ENCODE data around the gene HNRNPR.

The HNRNPR gene

GRCh38 chr1:23343221-23344110, 618 bp downstream of the HNRNPR start:
- peak; percentile 49 for DNase-seq (ENCODE audit: low spot score)
- no peak for TF ChIP-seq CTCF (IDR thresholded peaks at IDR 0.05; ENCODE audit: extremely low read depth, insufficient read depth, missing control alignments)
- in situ Hi-C loops (cut with MboI; ENCODE audit: low pct_unique_long_range_greater_than_20kb, low sequenced_read_pairs, unreplicated experiment), result no loop called here

DNA sequence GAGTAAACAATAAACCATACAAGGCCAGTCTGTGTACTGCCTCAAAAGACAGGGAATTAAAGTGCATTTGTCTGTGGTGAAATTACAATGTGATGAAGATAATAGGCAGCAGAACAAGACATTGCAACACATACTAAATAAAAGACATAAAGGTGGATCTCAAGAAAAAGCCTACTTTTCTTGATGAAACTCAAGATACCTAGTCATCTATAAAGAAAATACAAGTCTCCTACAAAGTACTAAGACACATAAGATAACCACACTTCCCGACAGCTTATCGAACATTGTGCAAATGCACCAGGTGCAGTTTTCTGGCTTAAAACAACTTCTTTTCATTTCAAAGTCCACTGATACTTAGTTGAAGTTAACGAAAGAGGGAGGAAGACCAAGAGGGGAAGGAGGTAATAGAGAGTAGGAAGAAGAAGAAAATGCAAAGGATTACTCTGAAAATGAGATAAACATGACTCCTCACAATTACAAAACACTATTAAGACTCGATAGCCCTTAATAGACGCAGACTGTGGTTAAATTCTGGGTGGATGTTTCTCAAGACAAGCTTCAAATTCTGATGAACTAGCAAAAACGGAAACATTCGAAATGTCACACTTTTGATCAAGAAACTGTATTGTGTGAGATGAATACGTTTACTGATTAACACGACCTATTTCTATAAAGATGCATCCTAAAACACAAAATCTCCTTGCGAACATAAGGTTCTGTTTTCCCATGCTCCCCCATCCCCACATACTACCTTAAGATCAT, 2.0 kb downstream of the HNRNPR start:
- no peak for TF ChIP-seq CTCF (IDR thresholded peaks at IDR 0.05; ENCODE audit: extremely low read depth, insufficient read depth, missing control alignments)
- no peak for DNase-seq (ENCODE audit: low spot score)
- in situ Hi-C loops (cut with MboI; ENCODE audit: low pct_unique_long_range_greater_than_20kb, low sequenced_read_pairs, unreplicated experiment), result no loop called here

DNA sequence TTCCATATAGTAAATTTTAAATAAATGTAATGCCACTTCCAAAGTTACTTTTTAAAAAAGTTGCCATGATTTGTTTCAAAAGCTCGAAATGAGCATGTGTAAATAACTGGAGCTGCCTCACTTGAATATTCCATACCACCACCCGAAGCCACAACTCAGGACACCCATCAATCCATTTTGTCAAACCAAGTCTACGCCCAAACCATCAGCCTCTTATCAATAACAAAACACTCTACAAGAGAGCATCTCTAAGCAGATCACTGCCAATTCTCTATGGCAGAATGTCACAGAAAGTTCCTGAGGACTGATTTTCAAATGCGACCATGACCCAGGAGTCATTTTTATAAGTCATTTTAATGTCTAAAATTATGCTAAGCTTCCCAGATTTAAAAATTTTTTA, 4.5 kb downstream of the HNRNPR start:
- TF ChIP-seq CTCF (IDR thresholded peaks at IDR 0.05; ENCODE audit: extremely low read depth, insufficient read depth, missing control alignments), result no peak
- in situ Hi-C loops (cut with MboI; ENCODE audit: low pct_unique_long_range_greater_than_20kb, low sequenced_read_pairs, unreplicated experiment), result no loop called here
- no peak for DNase-seq (ENCODE audit: low spot score)

GRCh38 chr1:23337869-23338268, 6.2 kb downstream of the HNRNPR start:
- TF ChIP-seq CTCF (IDR thresholded peaks at IDR 0.05; ENCODE audit: extremely low read depth, insufficient read depth, missing control alignments), result no peak
- no peak for DNase-seq (ENCODE audit: low spot score)
- in situ Hi-C loops (cut with MboI; ENCODE audit: low pct_unique_long_range_greater_than_20kb, low sequenced_read_pairs, unreplicated experiment), result no loop called here

- in situ Hi-C loops (cut with MboI; ENCODE audit: low pct_unique_long_range_greater_than_20kb, low sequenced_read_pairs, unreplicated experiment), result no loop called here
- DNase-seq (ENCODE audit: low spot score), result no peak
- no peak for TF ChIP-seq CTCF (IDR thresholded peaks at IDR 0.05; ENCODE audit: extremely low read depth, insufficient read depth, missing control alignments)
Measured at GRCh38 chr1:23331713-23332112, 12.4 kb downstream of the HNRNPR start.

DNA sequence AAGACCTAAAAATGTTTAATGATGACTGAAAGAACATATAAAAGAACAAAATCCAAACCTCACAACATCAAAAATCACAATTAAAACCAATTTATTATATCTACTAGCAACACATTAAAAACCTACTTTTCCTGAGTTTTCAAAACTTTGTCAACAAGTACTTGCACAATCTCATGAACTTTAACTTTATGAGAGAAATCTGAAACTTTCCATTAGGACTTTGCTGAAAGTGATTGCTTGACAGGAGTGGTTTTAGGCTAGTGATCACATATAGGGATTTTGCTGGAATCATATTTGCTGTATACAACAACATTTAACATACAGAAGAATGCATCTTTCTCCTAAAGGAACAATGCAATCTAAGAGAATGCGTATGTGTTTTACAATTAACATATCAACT, 13.2 kb downstream of the HNRNPR start:
- no peak for TF ChIP-seq CTCF (IDR thresholded peaks at IDR 0.05; ENCODE audit: extremely low read depth, insufficient read depth, missing control alignments)
- in situ Hi-C loops (cut with MboI; ENCODE audit: low pct_unique_long_range_greater_than_20kb, low sequenced_read_pairs, unreplicated experiment), result no loop called here
- no peak for DNase-seq (ENCODE audit: low spot score)
